ENCODE data around the gene MTX1.

GRCh38 chr1:155261493-155261851 is 53.0 kb downstream of the MTX1 start:
- peak; percentile 36; the same call in 1 of the 2 replicates for TF ChIP-seq CTCF (conservative IDR thresholded peaks at IDR 0.05; ENCODE audit: low read length)
- no peak for TF ChIP-seq EZH2phosphoT487 (IDR thresholded peaks at IDR 0.05; ENCODE audit: borderline replicate concordance, low read depth, low read length)

Data from OCI-LY7 (cell line).